ENCODE measurements around the gene TTC39B.

TTC39B gene

DNA sequence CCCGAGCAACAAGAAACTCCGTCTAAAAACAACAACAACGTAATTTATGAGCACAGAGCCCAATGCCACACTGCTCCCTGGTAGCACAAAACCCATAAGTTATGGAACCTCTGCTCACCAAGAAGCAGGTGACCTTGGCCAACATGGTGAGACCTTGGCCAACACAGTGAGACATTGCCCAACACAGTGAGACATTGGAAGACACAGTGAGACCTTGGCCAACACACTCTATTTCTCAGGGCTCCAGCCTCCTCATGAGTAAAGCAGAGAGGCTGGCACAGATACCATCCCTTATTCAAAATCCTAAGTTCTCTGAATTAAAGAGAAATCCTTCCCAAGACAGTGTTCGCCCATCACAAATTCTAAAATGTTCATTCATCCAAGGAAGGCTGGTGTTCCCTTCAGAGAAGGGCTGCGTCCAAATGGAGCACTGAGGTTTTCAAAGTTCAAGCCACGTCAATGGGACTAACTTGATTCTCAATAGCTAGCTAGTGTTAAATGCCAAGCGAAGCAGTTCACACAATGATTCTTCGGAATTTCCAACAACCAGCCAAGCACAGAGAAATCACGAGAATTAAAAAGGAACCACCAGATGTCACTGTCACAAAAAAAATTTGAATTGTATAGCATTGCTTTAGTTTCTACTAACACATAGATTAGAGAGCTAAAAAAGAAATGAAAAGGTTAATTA, 29.5 kb downstream of the TTC39B start:
- no peak for DNase-seq (ENCODE audit: low spot score)
- TF ChIP-seq, protein P1, sequence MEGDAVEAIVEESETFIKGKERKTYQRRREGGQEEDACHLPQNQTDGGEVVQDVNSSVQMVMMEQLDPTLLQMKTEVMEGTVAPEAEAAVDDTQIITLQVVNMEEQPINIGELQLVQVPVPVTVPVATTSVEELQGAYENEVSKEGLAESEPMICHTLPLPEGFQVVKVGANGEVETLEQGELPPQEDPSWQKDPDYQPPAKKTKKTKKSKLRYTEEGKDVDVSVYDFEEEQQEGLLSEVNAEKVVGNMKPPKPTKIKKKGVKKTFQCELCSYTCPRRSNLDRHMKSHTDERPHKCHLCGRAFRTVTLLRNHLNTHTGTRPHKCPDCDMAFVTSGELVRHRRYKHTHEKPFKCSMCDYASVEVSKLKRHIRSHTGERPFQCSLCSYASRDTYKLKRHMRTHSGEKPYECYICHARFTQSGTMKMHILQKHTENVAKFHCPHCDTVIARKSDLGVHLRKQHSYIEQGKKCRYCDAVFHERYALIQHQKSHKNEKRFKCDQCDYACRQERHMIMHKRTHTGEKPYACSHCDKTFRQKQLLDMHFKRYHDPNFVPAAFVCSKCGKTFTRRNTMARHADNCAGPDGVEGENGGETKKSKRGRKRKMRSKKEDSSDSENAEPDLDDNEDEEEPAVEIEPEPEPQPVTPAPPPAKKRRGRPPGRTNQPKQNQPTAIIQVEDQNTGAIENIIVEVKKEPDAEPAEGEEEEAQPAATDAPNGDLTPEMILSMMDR (IDR thresholded peaks at IDR 0.05; ENCODE audit: extremely low read depth, missing control alignments) = peak; percentile 20

DNA sequence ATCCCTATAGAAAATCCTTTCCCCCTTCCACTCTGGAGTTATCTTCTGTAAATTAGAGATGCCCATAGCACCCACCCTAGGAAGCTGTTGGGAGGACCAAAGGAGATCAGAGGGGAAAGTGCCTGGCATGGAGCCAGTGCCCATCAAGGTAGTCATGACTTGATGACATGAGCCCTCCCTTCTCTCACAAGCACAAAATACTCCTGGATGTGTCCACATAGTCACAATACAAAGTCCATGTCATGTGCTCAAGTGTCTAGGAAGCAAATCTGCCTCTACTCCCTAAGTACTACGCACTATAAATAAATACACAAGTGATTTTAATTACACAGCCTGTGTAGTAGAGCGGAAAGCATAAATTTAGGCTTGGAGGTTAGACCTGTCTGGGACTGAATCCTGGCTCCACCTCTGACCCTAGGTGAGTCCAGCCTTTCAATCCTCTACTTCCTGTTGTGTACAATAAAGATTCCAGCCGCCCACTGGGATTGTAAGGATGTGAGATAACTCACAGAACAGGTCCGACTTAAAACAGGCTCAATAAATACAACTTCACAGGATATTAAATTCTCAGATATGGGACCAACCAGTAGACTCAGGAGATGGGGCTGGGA, 30.6 kb downstream of the TTC39B start:
- TF ChIP-seq, protein P1 (IDR thresholded peaks at IDR 0.05; ENCODE audit: extremely low read depth, missing control alignments) = no peak
- DNase-seq (ENCODE audit: low spot score) = no peak

DNA sequence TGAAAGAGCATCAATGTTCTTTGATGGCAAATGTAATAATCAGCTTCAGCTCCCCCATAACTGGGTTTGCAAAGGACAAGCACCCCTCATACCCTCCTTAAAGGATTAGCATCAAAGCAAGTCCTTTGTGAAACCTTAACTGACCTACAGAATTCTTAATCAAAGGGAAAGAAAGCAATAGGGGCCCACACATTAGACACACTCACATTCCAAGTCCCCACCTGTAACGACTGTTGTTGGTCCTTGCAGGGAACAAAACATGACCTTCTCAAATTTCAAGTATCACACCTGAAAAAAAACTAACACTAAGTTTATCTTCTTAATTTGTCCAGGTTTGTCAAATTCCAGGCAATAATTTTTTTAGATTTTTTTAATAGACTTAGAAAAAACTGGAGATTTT, 32.6 kb downstream of the TTC39B start:
- DNase-seq (ENCODE audit: low spot score) = no peak
- TF ChIP-seq, protein P1 (IDR thresholded peaks at IDR 0.05; ENCODE audit: extremely low read depth, missing control alignments) = no peak

DNA sequence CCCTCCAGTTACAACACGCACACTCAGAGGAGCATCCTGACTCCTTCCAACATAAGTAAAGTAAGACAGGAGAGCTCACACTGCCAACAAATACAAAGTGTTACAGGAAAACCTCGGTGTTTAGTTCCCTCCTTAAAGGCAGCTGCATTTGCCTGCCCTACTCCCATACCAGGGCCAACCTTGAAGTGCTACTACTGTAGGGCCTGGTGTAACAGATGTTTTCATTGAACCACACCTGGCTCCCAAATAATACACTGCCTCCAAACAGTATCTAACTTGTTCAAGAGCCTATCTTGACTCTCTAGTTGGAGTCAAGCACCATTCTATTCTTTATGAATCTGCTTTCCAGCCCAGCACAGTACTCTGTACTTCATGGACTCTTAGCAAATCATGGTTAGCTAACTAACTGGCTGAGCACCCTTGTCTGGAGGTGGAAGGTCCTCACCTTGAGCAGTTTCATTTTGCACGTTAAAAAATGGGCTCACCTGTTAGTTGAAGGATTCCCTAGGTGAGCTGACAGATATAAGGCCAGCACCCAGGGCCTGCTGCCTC, 34.6 kb downstream of the TTC39B start:
- no peak for DNase-seq (ENCODE audit: low spot score)
- TF ChIP-seq, protein P1 (IDR thresholded peaks at IDR 0.05; ENCODE audit: extremely low read depth, missing control alignments) = no peak

DNA sequence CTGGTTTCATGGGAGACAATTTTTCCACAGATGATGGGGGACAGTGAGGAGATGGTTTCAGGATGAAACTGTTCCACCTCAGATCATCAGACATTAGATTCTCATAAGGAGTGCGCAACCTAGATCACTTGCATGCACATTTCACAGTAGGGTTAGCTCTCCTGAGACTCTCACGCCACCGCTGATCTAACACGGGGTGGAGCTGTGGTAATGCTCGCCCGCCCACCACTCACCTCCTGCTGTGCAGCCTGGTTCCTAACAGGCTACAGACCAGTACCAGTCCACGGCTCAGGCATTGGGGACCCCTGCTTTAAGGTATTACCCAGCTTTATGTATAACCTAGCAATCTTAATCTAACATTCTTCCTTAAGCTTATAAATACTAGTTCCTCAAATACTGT, 35.6 kb downstream of the TTC39B start:
- TF ChIP-seq, protein P1 (IDR thresholded peaks at IDR 0.05; ENCODE audit: extremely low read depth, missing control alignments) = no peak

DNA sequence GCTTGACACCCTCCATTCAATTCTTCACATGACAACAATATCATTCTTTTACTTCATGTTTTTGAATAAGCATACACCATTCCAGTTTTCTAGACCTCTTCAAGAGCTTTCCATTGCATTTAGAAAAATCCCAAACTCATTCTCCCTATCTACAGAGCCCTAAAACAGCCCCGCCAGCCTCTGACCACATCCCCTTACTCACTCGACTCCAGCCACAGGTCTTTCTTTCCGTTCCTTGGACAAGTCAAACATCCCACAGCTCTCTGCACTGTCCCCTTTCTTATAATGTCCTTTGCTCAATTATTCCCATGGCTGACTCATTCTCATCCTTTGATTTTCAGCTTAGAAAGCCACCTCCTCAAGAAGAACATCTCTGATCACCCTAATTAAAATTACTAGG, 38.2 kb downstream of the TTC39B start:
- TF ChIP-seq, protein P1 (IDR thresholded peaks at IDR 0.05; ENCODE audit: extremely low read depth, missing control alignments) = no peak

More for the DNA sequence above, 35.6 kb downstream of the TTC39B start:
- no peak for DNase-seq (ENCODE audit: low spot score)

DNA sequence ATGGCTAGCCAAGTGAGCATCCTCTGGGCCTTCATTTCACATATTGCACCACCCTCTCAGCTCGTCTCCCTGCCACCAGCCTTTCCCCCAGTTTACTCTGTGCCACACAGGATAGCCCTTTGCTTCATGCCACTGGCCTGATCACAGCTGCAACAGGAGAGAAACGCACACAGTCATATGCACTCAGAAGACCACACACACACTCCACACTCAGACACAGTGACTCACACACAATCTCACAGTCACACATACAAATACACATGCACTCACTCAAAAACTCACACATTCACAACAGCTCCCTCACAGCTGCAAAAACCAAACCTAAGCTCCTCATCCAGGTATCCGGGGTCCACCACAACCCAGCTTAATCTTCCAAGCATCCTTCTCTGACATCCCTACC, 38.7 kb downstream of the TTC39B start:
- TF ChIP-seq, protein P1 (IDR thresholded peaks at IDR 0.05; ENCODE audit: extremely low read depth, missing control alignments) = no peak
- no peak for DNase-seq (ENCODE audit: low spot score)

More for the DNA sequence above, 38.2 kb downstream of the TTC39B start:
- DNase-seq (ENCODE audit: low spot score) = no peak
